ENCODE measurements around the gene CLASP2. TPM values are rescaled to one million over a fixed set of nuclear protein-coding genes. Genes with fewer than 3 reads are reported as not detected.
A peak's percentile ranks its signal among the peaks of the same experiment; 100 is the strongest.
"Not testable (repeated sequence)": the region's sequence is repeated elsewhere in the genome, so short reads cannot be mapped to it uniquely, and the experiment has no call there.

CLASP2 gene
- total and polyA plus RNA-seq, 2 experiments from 2014 or later = 38.7 to 112 TPM

DNA sequence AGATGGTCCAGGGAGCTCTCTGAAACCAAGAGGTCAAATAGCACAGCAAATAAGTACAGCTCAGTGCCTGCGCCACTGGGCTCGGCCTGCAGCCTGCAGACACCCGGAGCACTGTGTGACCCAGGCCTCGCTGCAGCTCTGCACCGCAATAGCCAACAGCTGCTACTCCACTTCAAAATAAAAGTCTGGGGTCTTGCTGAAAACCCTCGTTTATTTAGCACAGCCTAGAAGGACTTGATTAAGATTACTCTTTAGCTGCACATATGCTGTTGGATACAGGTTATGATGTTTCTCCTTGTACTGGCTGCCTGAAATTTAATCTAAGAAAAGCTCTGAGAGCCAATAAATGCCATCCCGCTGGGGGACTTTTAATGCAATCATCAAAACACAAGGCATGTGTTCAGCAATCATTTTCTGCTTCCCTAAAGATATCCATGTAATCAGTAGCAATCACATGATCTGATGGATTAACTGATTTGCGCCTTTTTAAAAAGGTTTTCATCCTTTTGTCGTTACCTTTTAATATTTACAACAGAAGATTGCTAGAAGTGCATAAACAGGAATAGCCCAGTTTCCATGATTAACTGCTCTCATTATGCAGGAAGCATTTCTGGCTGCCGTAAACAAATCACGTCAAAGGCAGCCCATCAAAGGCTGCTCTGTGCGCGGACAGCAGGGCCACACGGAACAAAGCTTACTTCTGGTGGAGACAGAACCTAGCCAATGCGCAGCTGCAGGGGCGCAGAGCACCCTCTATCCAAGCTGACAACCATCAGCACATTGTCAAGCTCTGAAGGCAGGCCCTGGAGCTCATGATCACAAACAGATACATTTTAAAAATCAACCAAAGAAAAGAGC lies 58.8 kb downstream of the CLASP2 start:
- Histone ChIP-seq H3K9me3 (ENCODE audit: low read depth) (no peaks in the 10 kb centered on the region), H3K27me3 (no peaks in the 10 kb centered on the region), H3K27ac (peak overlapping the region; percentile 92), H3K4me1 (ENCODE audit: low read depth) (peaks cover 33% of the 10 kb centered on the region), H3K36me3 (no peaks in the 10 kb centered on the region), H3K4me3 (peak overlapping the region; percentile 42)
- DNase-seq (ENCODE audit: low read depth in 1 of 2, low spot score in 1 of 2) = peak; percentile 81 to 86
- no peak for TF ChIP-seq CTCF (IDR thresholded peaks at IDR 0.05; ENCODE audit: low read depth, low read length)

DNA sequence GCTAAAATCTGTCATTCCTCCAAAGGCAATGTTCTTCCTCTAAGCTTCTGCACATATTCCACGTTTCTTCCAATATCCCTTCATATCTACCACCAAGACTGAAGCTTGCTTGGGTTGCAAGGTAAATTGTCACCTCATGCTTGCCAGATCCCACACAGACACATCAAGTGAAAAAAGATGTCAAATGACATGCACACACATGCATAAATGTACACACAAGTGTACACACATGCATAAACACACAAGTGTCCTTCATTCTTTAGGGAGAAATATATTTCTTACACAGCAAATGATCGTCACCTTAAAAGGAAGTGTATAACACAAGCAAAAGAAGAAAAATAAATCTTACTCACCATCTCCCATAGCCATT lies 59.4 kb downstream of the CLASP2 start:
- TF ChIP-seq CTCF (IDR thresholded peaks at IDR 0.05; ENCODE audit: low read depth, low read length) = no peak
- Histone ChIP-seq H3K4me3 (peak overlapping the region; percentile 42), H3K27me3 (no peaks in the 10 kb centered on the region), H3K4me1 (ENCODE audit: low read depth) (peaks cover 33% of the 10 kb centered on the region), H3K36me3 (no peaks in the 10 kb centered on the region), H3K9me3 (ENCODE audit: low read depth) (no peaks in the 10 kb centered on the region), H3K27ac (peak overlapping the region; percentile 92)
- DNase-seq (ENCODE audit: low read depth in 1 of 2, low spot score in 1 of 2) = peak in 1 of 2 donors; percentile 3

DNA sequence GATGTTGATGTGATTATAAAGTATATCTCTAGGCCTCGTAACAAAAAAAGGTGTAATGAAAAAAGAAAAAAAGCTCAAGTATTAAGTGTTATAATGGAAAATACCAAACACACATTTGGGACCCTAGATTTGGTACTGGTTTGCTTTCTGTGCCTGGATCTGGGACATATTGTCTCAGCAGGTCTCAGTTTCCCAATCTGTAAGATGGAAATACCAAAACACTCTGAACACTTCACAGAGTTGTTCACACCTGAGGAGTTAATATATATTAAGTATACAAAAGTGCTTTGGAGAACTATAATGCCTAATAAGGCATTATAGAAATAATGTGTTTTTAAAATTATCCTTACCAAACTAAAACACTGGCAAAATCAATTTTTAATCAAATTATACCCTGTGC lies 60.0 kb downstream of the CLASP2 start:
- Histone ChIP-seq H3K27ac (peak overlapping the region; percentile 92), H3K4me1 (ENCODE audit: low read depth) (peaks cover 34% of the 10 kb centered on the region), H3K4me3 (peak overlapping the region; percentile 42), H3K36me3 (no peaks in the 10 kb centered on the region), H3K9me3 (ENCODE audit: low read depth) (no peaks in the 10 kb centered on the region), H3K27me3 (no peaks in the 10 kb centered on the region)
- no peak for DNase-seq (ENCODE audit: low read depth in 1 of 2, low spot score in 1 of 2)
- TF ChIP-seq CTCF (IDR thresholded peaks at IDR 0.05; ENCODE audit: low read depth, low read length) = no peak

DNA sequence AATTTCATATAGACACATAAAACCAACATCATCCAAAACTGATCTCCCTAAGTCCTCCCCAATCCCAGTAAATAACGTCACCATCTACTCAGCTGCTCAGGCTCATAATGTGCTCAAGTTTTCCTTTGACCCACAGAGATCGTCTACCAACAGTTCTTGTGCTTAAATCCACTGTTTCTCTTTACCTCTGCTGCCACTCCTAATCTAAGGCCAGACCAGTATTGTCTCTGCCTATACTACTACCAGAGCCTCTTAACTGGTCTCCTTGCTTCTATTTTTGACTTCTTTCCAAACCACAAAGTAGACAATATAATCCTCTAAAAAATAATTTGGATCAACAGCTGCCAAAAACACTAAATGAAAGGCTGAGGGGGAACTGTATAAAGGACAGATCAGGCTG lies 65.3 kb downstream of the CLASP2 start:
- no peak for TF ChIP-seq CTCF (IDR thresholded peaks at IDR 0.05; ENCODE audit: low read depth, low read length)
- peaks cover 16% of the 10 kb centered on the region for H3K4me1 ChIP-seq (ENCODE audit: low read depth)

GRCh38 chr3:33651101-33651500 lies 67.0 kb downstream of the CLASP2 start:
- not testable (repeated sequence) for H3K4me3 ChIP-seq; DNase-seq (ENCODE audit: low read depth in 1 of 2, low spot score in 1 of 2)

More for the DNA sequence above, 65.3 kb downstream of the CLASP2 start:
- no peaks in the 10 kb centered on the region for H3K27me3 ChIP-seq
- no peak for DNase-seq (ENCODE audit: low read depth in 1 of 2, low spot score in 1 of 2)
- no peak overlapping the region for H3K27ac ChIP-seq
- H3K4me3 ChIP-seq = no peak overlapping the region
- no peaks in the 10 kb centered on the region for H3K9me3 ChIP-seq (ENCODE audit: low read depth)
- no peaks in the 10 kb centered on the region for H3K36me3 ChIP-seq

GRCh38 chr3:33650495-33650894 lies 67.6 kb downstream of the CLASP2 start:
- no peaks in the 10 kb centered on the region for H3K27me3 ChIP-seq
- TF ChIP-seq CTCF (IDR thresholded peaks at IDR 0.05; ENCODE audit: low read depth, low read length) = no peak

More at GRCh38 chr3:33651101-33651500, 67.0 kb downstream of the CLASP2 start:
- H3K27me3 ChIP-seq; H3K36me3 ChIP-seq; H3K27ac ChIP-seq; H3K9me3 ChIP-seq (ENCODE audit: low read depth); H3K4me1 ChIP-seq (ENCODE audit: low read depth): not testable (repeated sequence)

More at GRCh38 chr3:33650495-33650894, 67.6 kb downstream of the CLASP2 start:
- Histone ChIP-seq H3K36me3 (no peaks in the 10 kb centered on the region), H3K27ac (no peak overlapping the region), H3K4me1 (ENCODE audit: low read depth) (peaks cover 5% of the 10 kb centered on the region), H3K9me3 (ENCODE audit: low read depth) (no peaks in the 10 kb centered on the region), H3K4me3 (no peak overlapping the region)
- no peak for DNase-seq (ENCODE audit: low read depth in 1 of 2, low spot score in 1 of 2)
